GM23338 (cell line): Measurements from ENCODE around the gene METRN. TPM values are rescaled to one million over a fixed set of nuclear protein-coding genes. Genes with fewer than 3 reads are reported as not detected.

Experiments
- EZH2 ChIP-seq: fragments of 200-600 bp; sonication (generic); IDR thresholded peaks from one replicate; pipeline ENCODE4 v1.8.0; 2017; ENCODE audit warnings: antibody characterized with exemption, mild to moderate bottlenecking, low read depth; ENCODE audit not compliant: unreplicated experiment
- EZH2phosphoT487 ChIP-seq: fragments of 200-600 bp; sonication (generic); IDR thresholded peaks from one replicate; pipeline ENCODE4 v1.8.1; 2018; ENCODE audit warnings: antibody characterized with exemption; ENCODE audit not compliant: unreplicated experiment
- JUNB ChIP-seq: IDR thresholded peaks from one replicate; pipeline ENCODE4 v1.6.1; 2016; ENCODE audit warnings: antibody characterized with exemption; ENCODE audit not compliant: unreplicated experiment
- polyA plus RNA-seq: library from polyadenylated mRNA; unstranded; fragments of >200 nt; fragmentation: Nextera tagmentation; extraction: Ambion mirVana; gene quantifications from 2 replicates; pipeline ENCODE4 v1.2.1, GENCODE V29; 2016
- total RNA-seq: library from RNA; depleted of rRNA; stranded (reverse); fragments of >200 nt; shearing (Covaris generic); gene quantifications from 2 replicates; pipeline ENCODE4 v1.2.3, GENCODE V29; 2014
- TF ChIP-seq, protein P1 (sequence below): fragments of 250-450 bp; sonication (Bioruptor Pico); IDR thresholded peaks from 2 replicates; pipeline ENCODE4 v1.5.0; 2020; ENCODE audit warnings: mild to moderate bottlenecking, moderate library complexity
- TF ChIP-seq, protein P2 (sequence below), 2 experiments: fragments of 200-600 bp in 1 of 2; sonication (generic) in 1 of 2; conservative IDR thresholded peaks; 2 replicates each; pipeline versions ENCODE4 v1.5.1 to v1.6.1; 2016 to 2017; ENCODE audit warnings: antibody characterized with exemption in 2 of 2, low read depth in 2 of 2, mild to moderate bottlenecking in 2 of 2, moderate library complexity in 1 of 2
- TF ChIP-seq, protein P3 (sequence below): IDR thresholded peaks from 2 replicates; pipeline ENCODE4 v1.6.1; 2016; ENCODE audit warnings: antibody characterized with exemption

The METRN gene
- total and polyA plus RNA-seq, 2 experiments from 2014 or later = 18.7 to 33.0 TPM

DNA sequence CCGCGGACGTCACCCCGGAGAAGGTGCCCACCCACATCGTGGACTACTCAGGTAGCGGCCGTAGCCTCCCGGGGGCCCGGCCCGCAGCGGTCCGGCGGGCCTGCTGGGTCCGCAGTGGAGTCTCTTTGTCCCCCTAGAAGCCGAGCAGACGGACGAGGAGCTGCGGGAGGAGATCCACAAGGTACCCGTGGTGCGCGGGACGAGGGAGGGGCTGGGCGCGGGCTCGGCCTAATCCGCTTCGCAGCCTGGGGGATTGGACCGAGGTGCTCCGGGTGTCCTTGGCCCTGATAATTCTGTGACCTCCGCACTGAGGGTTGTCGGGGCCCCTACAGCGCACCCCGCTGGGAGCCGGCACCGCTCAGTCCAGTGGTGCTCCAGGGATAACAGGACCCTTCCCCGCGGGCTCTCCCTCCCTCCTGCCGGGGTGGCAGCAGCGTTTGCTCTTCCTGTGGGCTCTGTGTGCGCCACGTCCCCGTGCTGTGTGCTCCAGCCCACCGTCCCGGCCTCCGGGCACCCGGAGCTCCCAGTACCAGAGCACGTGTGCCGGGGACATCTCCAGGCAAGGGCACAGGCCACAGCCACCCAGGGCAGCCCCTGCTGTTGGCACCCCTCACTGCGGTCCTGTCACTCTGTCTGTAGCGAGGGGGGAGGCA is 46.3 kb upstream of the METRN start (continued):
- TF ChIP-seq, protein P1, sequence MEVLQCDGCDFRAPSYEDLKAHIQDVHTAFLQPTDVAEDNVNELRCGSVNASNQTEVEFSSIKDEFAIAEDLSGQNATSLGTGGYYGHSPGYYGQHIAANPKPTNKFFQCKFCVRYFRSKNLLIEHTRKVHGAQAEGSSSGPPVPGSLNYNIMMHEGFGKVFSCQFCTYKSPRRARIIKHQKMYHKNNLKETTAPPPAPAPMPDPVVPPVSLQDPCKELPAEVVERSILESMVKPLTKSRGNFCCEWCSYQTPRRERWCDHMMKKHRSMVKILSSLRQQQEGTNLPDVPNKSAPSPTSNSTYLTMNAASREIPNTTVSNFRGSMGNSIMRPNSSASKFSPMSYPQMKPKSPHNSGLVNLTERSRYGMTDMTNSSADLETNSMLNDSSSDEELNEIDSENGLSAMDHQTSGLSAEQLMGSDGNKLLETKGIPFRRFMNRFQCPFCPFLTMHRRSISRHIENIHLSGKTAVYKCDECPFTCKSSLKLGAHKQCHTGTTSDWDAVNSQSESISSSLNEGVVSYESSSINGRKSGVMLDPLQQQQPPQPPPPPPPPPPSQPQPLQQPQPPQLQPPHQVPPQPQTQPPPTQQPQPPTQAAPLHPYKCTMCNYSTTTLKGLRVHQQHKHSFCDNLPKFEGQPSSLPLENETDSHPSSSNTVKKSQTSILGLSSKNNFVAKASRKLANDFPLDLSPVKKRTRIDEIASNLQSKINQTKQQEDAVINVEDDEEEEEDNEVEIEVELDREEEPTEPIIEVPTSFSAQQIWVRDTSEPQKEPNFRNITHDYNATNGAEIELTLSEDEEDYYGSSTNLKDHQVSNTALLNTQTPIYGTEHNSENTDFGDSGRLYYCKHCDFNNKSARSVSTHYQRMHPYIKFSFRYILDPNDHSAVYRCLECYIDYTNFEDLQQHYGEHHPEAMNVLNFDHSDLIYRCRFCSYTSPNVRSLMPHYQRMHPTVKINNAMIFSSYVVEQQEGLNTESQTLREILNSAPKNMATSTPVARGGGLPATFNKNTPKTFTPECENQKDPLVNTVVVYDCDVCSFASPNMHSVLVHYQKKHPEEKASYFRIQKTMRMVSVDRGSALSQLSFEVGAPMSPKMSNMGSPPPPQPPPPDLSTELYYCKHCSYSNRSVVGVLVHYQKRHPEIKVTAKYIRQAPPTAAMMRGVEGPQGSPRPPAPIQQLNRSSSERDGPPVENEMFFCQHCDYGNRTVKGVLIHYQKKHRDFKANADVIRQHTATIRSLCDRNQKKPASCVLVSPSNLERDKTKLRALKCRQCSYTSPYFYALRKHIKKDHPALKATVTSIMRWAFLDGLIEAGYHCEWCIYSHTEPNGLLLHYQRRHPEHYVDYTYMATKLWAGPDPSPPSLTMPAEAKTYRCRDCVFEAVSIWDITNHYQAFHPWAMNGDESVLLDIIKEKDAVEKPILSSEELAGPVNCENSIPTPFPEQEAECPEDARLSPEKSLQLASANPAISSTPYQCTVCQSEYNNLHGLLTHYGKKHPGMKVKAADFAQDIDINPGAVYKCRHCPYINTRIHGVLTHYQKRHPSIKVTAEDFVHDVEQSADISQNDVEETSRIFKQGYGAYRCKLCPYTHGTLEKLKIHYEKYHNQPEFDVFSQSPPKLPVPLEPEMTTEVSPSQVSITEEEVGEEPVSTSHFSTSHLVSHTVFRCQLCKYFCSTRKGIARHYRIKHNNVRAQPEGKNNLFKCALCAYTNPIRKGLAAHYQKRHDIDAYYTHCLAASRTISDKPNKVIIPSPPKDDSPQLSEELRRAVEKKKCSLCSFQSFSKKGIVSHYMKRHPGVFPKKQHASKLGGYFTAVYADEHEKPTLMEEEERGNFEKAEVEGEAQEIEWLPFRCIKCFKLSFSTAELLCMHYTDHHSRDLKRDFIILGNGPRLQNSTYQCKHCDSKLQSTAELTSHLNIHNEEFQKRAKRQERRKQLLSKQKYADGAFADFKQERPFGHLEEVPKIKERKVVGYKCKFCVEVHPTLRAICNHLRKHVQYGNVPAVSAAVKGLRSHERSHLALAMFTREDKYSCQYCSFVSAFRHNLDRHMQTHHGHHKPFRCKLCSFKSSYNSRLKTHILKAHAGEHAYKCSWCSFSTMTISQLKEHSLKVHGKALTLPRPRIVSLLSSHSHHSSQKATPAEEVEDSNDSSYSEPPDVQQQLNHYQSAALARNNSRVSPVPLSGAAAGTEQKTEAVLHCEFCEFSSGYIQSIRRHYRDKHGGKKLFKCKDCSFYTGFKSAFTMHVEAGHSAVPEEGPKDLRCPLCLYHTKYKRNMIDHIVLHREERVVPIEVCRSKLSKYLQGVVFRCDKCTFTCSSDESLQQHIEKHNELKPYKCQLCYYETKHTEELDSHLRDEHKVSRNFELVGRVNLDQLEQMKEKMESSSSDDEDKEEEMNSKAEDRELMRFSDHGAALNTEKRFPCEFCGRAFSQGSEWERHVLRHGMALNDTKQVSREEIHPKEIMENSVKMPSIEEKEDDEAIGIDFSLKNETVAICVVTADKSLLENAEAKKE (CRISPR knock-in tag) = no peak
- TF ChIP-seq JUNB (no peak), EZH2 (no peak), EZH2phosphoT487 (no peak)
- TF ChIP-seq, protein P2, sequence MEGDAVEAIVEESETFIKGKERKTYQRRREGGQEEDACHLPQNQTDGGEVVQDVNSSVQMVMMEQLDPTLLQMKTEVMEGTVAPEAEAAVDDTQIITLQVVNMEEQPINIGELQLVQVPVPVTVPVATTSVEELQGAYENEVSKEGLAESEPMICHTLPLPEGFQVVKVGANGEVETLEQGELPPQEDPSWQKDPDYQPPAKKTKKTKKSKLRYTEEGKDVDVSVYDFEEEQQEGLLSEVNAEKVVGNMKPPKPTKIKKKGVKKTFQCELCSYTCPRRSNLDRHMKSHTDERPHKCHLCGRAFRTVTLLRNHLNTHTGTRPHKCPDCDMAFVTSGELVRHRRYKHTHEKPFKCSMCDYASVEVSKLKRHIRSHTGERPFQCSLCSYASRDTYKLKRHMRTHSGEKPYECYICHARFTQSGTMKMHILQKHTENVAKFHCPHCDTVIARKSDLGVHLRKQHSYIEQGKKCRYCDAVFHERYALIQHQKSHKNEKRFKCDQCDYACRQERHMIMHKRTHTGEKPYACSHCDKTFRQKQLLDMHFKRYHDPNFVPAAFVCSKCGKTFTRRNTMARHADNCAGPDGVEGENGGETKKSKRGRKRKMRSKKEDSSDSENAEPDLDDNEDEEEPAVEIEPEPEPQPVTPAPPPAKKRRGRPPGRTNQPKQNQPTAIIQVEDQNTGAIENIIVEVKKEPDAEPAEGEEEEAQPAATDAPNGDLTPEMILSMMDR (conservative IDR thresholded peaks at IDR 0.05; ENCODE audit: low read depth in 2 of 2) = no peak
- TF ChIP-seq, protein P3, sequence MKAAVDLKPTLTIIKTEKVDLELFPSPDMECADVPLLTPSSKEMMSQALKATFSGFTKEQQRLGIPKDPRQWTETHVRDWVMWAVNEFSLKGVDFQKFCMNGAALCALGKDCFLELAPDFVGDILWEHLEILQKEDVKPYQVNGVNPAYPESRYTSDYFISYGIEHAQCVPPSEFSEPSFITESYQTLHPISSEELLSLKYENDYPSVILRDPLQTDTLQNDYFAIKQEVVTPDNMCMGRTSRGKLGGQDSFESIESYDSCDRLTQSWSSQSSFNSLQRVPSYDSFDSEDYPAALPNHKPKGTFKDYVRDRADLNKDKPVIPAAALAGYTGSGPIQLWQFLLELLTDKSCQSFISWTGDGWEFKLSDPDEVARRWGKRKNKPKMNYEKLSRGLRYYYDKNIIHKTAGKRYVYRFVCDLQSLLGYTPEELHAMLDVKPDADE = no peak
